ENCODE data around the gene SCEL.
A peak's percentile ranks its signal among the peaks of the same experiment; 100 is the strongest.
"Not testable (repeated sequence)": the region's sequence is repeated elsewhere in the genome, so short reads cannot be mapped to it uniquely, and the experiment has no call there.

The SCEL gene

DNA sequence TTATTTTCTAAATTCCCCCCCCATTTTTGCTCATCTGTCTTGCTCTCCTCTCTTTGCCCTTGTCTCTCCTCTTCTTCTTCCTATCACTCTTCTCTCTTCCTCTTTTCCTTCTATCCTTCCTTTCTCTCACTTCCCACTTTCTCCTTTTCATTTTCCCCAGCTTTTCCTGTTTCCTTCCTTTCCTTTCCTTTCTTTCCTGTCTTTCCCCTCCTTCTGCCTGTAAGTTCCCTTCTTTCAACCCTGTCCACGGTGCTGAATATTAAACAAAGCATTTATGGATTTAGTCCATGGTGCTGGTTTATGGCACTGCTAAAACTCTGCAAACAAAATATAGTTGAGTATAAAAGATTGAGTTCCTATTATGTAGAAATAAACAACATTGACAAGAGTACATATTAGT is 27.6 kb downstream of the SCEL start:
- DNase-seq, result peak; percentile 47

DNA sequence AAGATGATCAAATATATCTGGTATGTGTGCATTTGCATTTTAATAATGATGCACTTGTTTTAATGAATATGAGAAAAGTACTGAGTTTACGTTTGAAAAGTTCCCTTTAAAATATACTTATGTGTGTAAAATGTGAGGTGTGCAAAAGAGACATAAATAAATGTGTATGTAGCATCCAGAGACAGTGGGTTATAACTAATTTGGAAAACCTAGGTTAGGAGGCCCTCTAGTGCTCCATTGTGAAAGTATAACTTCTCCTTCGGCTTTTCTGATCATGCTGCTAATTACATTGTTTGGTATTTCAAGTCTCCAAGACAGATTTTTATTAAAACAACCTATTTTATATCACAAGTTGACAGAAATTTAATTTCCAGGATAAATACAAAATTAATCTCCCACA is 30.1 kb downstream of the SCEL start:
- peak; percentile 66 for DNase-seq

DNA sequence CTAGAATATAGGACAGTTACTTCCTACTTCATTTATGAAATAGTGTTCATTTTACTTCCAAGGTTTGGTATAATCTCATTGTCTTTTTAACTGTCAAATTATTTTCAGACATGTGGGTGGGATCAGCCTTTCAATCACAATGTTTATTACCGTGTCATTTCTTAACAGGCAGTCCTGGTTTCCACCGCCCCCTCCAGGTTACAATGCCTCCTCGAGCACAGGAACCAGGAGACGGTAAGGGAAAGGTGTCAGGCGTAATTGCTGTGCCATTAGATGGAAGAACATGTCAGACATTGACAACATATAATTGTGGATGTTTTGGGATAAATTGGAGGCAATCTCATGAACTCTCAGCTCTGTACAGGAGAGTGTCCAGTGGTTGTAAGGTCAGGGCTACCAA is 36.5 kb downstream of the SCEL start:
- DNase-seq, result no peak

DNA sequence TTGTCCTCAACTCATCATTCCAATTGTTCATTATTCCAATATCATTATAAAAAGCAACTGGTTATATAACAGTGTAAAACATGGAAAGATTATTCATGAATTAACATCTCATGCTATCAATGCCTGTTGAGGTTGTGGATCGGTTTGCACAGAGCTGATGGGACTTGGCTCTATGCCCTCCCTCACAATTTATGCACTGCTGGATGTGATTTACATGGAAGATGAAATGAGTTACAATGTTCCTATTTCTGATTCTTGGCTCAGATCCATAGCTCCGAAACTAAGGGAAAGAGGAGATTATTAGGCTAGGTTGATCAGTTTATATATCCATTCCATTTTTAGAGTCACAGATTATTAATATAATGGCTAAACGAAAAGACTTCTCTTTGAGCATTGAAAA is 38.6 kb downstream of the SCEL start:
- DNase-seq, result no peak

DNA sequence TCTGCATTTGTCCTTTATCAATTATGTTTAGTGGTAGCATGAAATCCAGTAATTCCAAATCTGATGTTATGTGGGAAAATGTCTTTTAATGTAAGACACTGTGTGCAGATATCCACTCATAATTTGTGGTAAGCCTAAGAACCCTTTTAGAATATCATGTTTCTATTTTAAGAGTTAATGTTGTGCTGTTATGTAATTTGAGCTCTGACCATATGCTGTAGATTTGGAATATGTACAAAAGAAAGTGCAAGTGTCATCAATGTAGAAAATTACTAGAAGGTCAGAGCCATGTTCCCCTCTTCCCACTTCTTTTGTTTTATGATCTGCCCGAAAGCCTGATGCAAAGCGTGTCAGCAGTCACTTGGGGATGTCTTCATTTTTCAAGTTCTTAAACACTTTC is 44.5 kb downstream of the SCEL start:
- DNase-seq, result no peak

DNA sequence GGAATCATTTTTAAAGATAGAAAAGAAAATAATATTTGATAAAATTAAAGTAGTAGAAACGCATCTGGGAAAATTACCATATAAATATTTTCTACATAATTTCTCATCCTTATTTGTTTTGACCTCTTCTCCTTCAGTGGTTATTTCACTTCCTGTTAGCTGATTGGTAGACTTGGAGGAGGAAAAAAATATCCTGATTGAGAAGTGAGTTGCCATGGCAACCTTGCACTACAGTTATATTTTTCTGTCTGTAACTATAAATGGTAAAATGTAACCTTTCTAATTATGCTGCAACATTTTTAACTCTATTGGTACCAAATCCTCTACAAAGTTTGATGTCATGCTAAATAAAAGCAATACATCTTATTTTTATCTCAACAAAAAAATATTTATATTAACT is 45.2 kb downstream of the SCEL start:
- no peak for DNase-seq

DNA sequence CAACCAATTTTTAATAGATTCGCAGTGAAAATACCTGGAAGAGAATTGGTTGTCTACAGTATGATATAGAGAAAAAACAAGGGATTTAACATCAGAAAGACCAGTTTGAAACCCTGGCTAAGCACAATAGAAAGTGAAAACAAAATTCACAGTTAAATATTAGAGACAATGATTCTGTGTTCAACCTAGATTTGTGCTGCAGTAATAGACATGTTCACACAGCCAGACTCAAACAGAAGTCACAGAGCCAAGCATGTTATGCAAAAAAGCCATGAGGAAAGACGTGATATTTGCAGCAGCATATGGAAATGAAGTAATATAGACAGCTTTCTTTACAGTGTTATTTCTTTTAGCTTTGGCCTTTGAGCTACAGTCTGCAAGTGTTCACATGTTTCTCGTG is 48.1 kb downstream of the SCEL start:
- no peak for DNase-seq

DNA sequence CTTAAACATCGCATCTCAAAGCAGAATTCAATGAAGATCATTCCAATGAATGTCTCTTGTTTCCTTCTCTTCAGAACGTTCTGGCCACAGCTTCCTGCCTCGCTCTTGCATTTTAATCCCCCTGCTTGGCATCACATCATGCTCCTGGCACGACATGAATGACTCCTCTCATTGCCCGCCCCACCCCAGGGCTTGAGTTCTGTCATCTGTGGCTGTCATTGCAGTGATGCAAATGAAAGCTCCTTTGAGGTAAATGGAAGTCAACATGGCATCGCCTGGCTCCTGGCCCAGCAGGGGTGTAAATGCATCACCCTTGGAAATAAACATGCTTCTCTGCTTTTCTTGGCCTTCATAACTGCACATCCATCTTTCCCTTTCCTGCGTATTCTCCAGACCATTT is 48.6 kb downstream of the SCEL start:
- DNase-seq, result no peak

DNA sequence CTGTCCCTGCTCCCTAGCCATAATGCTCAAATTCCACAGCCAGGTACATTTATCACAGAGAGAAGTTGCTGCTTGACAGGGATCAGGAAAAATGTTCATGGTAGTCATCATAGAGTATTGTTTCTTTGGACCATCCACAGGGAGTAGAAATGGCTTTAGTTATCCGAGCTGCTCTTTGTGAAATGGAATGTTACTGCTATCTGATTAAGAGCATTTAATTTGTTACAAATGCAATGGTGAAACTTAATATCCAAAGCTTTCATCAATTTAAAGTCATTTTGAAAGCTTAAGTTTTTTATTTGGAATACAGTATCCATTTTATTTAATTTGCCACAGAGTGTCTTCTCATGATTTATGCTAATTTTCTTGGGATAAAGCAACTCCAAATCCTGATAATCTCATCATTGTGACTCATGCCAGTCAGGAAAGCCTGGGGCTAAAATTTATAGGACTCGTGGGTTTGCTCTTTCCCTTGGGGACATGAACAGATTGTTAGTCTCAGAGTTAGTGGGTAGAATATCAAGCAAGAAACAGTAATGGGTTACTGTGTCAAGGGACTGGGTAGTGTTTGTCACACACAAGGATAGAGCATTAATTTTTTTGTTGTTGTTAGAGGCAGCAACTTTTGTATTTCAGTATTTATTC is 59.8 kb downstream of the SCEL start:
- no peak for DNase-seq

DNA sequence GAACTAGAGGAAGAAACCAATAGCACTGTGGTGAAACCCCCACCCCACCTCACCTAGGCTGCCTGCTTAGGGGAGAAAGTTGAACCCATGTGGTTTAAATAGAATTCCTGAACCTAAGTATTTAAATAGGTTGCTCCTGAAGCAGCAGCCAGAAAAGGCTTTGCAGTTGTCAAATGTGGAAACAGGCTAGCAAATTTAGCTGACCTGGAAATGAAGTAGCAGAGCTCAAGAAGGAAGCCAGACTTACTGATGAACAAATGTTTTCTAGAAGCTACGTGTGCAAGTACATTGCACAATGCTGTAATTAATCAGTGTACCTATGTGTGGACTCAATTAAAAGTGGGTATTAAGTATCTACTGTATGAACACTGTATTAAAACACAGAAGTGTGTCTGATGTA is 61.3 kb downstream of the SCEL start:
- no peak for DNase-seq

DNA sequence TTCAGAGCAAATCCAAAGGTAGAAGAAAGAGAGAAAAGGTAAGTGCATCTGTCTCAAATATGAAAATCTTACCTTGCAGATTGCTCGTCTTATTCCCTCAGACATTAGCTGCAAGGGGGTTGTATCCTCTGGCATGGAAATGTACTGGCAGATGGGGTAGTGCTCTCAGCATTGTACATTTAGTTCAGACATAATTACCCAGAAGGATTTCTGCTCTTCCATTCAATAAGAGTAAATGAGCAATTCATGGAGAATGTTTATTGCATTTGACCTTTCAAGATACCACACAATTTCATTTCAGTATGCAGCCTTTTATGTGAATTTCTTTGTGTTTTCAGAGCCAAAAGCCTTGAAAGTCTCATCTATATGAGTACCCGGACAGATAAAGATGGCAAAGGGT is 63.8 kb downstream of the SCEL start:
- DNase-seq, result no peak

DNA sequence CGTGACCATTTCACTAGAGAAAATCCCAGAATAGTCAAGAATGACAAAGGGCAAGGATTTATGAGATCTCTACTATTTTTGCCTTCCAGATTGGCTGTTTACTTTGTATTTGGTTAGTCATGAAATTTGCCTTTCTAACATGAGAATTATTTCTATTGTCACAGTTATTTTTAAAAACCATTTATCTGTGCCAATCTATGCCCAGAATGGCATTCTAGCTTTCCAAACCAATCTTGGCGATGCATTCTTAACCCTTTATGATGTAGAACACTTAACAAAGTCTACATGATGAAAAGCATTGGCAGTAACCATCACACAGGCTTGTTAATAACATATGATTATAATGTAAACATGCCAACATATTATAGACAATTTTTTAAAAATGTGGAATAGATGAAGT is 65.2 kb downstream of the SCEL start:
- DNase-seq, result no peak

DNA sequence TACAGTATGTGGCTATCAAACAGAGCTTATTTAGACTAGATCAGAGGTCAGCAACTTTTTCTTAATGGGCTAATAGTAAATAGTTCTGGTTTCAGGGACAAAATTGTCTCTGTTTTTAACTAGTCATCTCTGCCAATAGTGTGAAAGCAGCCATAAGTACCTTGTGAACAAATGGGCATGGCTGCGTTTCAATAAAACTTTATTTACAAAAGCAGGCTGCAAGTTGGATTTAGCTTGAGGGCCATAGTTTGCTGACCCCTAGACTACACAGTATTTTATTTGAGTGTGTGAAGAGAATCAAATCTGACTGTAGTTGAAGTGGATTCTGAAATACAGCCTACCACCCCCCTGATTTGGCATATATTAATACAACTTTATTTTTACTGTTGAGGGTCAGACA is 75.6 kb downstream of the SCEL start:
- no peak for DNase-seq

DNA sequence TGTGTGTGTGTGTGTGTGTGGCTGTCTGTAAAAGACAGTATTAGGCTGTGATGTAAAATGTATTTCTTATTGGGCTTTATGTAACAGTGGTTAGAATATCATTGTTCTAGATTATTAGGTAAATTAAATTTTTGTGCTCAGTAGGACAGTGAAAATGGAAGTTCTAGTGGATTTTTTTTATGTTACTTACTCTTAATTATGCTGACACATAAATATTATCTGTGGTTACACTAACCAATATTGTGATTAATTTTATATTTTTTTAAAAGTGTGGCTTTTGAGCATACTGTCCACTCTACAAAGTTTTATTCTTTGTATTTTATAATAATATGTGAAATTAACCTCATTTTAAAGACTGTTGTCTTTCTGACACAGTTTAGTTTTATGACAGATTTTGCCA is 80.5 kb downstream of the SCEL start:
- DNase-seq, result no peak

DNA sequence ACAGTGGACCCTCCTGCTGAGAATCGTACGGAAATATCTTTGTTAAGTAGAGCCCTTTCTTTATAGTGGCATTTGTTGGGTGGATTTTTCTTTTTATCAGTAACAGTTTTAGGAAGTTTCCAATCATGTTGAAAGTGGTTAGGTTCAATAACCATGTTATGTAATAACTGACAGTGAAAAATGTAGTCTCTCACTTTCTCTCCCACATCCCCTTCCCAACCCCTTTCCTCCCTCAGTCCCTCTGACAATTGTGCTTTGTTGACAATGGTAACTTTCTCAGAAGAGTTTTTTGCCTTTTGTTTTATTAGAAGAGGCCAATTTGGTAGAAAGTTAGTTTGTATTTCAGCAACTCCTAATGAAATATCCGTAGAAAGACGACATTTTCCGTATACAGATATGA is 84.1 kb downstream of the SCEL start:
- no peak for DNase-seq

DNA sequence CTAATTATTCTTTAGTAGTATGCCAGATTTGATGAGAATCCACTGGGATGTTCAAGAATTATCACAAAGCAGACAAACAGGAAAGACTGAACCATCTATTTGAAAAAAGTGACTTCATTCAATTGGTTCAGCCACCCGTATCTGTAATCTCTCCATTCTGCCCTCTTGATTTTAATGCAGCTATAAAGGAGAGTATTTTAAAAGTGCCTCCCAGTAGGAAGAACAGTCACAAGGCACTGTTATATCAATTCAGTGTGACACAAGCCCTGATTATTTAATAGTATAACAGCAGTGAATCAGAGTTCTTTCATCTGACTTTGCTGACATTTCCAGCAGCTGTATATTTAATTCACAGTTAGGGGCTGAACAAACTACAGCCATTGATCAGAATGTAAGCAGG is 84.6 kb downstream of the SCEL start:
- no peak for DNase-seq

DNA sequence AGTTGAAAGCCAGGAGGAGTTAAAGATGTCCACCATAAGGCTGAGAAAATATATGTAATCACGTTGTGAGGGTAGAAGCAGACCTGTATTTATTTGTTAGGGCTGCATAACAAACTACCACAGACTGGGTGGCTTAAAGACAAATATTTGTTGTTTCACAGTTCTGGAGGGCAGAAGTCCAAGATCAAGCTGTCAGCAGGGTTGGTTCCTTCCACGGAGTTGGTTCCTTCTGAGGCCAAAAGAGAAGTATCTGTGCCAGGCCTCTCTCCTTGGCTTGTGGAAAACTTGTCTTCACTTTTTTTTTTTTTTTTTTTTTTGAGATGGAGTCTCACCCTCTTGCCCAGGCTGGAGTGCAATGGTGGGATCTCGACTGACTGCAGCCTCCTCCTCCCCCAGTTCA is 88.3 kb downstream of the SCEL start:
- no peak for DNase-seq

DNA sequence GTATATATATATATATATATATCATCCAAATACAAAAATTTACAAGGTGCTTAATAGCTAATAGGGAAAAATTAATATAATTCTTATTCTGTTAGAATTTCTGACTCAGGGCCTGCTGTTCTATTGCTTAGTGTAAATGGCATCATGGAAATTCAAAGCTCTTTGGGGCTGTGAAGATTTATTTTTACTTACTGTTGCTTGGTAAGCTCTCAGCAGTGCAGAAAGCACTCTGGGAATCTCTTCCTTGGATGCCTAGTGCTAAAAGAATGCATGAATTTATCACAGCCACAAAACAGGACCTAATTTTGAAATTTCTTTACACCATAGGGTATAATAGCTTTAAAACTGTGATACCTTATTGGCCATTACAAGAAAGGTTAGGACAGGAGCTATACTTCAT is 92.7 kb downstream of the SCEL start:
- no peak for DNase-seq

DNA sequence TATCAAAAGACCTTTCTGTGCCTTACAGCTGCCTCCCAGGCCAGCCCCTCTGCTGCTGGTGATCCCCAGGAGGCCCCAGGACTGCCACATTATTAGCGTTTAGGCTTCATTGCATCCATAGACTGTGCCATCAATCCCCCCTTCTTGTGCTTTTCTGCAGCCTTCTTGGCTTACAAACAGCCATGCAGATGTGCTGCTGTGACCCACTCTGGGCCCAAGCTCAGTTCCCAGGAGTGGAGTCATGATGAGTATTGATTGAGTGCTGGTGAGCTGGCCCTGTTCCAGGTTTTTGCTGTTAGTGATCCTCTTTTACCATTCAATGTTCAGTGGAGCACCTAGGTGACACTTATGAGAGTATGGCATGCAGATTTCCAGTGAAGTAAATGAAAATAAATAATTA is 102.1 kb downstream of the SCEL start:
- DNase-seq, result no peak

DNA sequence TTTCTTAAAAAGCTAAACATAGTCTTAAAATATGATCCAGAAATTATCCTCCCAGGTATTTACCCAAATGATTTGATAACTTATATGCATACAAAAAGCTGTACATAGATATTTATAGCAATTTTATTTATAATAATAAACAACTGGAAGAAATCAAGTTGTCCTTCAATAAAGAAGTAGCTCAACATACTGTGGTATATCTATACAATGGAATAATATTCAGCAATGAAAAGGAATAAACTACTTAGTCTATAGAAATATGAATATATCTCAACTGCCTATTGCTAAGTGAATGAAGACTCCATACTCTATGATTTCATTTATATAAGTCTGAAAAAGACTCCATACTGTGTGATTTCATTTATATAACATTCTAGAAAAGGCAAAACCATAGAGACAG is 114.9 kb downstream of the SCEL start:
- no peak for DNase-seq

DNA sequence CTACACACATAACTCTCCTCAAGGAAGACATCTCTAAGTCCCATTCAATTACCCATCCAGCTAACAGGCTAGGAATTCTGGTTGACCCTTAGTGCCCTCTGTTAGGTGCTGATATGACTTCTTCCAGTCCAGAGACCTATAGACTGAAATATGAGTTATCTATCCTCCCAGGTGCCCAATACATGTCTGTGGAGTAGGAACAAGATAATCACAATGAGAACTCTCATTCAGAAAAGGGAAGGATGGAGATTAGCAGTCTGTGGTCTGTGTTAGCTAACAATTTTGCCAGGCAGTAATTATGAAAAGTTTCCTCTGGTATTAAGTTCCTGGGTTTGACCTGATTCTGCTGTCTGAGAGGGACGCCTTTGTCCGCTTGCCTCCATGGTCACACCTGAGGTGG is 117.8 kb downstream of the SCEL start:
- DNase-seq, result peak; percentile 44

DNA sequence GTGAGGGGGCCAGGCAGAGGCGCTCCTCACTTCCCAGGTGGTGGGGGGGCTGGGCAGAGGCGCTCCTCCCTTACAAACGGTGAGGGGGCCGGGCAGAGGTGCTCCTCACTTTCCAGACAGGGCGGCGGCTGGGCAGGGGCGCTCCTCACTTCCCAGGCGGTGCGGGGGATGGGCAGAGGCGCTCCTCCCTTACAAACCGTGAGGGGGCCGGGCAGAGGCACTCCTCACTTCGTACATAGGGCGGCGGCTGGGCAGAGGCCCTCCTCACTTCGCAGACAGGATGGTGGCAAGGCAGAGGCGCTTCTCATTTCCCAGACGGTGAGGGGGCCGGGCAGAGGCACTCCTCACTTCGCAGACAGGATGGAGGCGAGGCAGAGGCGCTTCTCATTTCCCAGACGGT is 124.5 kb downstream of the SCEL start:
- not testable (repeated sequence) for DNase-seq

DNA sequence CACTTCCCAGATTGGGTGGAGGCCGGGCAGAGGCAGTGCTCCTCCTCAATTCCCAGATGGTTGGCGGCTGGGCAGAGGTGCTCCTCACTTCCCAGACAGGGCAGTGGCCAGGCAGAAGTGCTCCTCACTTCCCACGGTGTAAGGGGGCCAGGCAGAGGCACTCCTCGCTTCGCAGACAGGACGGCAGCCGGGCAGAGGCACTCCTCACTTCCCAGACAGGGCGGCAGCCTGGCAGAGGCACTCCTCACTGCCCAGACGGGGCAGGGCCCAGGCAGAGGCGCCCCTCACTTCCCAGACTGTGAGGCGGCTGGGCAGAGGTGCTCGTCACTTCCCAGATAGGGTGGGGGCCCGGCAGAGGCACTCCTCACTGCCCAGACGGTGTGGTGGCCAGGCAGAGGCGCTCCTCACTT is 125.3 kb downstream of the SCEL start:
- DNase-seq, result no peak

DNA sequence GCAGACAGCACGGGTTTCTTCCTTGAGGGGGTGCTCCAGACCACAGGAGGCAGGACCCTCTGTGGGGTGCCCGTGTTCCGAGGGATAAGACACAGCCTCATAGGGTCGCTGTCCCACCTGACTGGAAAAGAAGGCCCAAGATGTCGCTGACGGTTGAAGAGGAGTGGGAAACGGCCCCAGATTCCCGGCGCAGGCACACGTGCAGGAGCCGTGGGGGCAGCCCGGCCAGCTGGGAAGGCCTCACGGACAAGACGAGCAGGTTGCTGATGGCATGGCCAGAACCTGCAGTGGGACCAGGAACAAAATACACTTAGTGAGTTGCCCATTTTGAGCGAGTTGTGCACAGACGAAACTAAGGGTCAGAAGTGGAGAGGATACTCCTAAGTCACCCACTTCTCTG is 126.8 kb downstream of the SCEL start:
- not testable (repeated sequence) for DNase-seq

DNA sequence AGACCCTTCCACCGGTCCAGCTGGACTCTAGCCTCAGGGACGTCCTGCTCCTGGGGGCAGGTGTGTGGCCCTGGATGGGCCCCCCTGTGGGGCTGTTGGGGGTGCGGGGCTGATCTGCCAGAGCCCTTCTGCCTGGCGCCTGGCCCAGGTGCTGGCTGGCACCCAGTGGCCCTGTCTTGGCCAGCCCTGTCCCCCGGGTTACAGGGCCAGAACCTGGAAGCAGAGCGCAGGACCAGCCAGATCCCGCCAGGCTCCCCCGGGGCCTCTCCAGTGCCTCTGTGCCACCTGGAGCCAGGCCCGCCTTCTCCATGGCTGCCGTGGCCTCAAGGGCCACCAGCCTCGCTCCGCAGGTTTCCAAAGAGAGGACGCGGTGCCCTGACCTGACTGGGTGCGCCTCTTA is 127.3 kb downstream of the SCEL start:
- DNase-seq, result not testable (repeated sequence)

DNA sequence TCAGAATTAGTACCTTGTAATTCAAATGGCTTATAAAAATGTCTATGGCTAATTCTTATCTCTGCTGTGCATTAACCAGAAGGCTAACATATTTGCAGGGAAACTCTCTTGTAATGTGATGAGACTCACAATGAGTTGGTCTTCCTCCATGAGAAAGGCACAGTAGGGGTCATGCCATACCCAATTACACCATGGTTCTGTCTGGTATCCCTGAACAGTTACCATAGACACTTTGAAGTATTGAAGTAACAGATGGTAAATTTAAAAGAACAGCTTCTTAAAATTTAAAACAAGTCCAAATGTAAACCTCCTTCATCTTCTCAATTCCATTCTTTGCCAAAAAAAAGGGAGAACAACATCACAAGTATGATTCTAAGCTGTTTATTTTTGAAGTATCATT is 139.3 kb downstream of the SCEL start:
- no peak for DNase-seq
